ENCODE data around the gene AMMECR1.

- TF ChIP-seq CTCF (IDR thresholded peaks at IDR 0.05): no peak
- TF ChIP-seq POLR2A (IDR thresholded peaks at IDR 0.05): no peak
Measured at GRCh38 chrX:110363244-110363643, 45.4 kb upstream of the AMMECR1 start.

Data from uterus (tissue), 2 donors.